A673 (cell line): Measurements from ENCODE around the gene MYOF. TPM values are rescaled to one million over a fixed set of nuclear protein-coding genes. Genes with fewer than 3 reads are reported as not detected.

ENCODE experiments used
- BruUV-seq: library from RNA; stranded (reverse); fragments of 400-500 nt; replicated peaks from 2 replicates; lab custom pipeline; 2021; lab: Mats Ljungman, UMichigan
- CTCF ChIA-PET: fragments of 300-600 bp; sonication (Branson Sonifier 250); formaldehyde crosslinking; loops from one replicate; lab custom pipeline; 2022; ENCODE audit warnings: antibody characterized with exemption; lab: Charles Lee
- POLR2A ChIA-PET: fragments of 300-600 bp; sonication (Branson Sonifier 250); formaldehyde crosslinking; loops from one replicate; lab custom pipeline; 2022; ENCODE audit warnings: antibody characterized with exemption; ENCODE audit not compliant: low non-redundant PET; lab: Charles Lee
- DNase-seq: peaks from one replicate; pipeline ENCODE4 v3.0.0-alpha.2; 2015; ENCODE audit warnings: low spot score
- H3K27ac ChIP-seq: fragments of 200-600 bp; sonication (generic); 2 replicates; pipeline ENCODE4 v1.5.1; 2016; ENCODE audit warnings: mixed run types, low read depth, mild to moderate bottlenecking, mixed read lengths, antibody characterized with exemption, low read length; ENCODE audit not compliant: poor library complexity, severe bottlenecking
- H3K27me3 ChIP-seq: fragments of 200-600 bp; sonication (generic); replicated peaks from 2 replicates; pipeline ENCODE4 v1.6.1; 2017; ENCODE audit warnings: mixed run types, low read depth, mild to moderate bottlenecking, mixed read lengths, antibody characterized with exemption, low read length; ENCODE audit not compliant: insufficient read depth, poor library complexity
- H3K36me3 ChIP-seq: fragments of 200-600 bp; sonication (generic); 2 replicates; pipeline ENCODE4 v1.6.1; 2016; ENCODE audit warnings: mixed run types, mild to moderate bottlenecking, mixed read lengths, antibody characterized with exemption, low read length; ENCODE audit not compliant: insufficient read depth, poor library complexity, severe bottlenecking
- H3K4me1 ChIP-seq: fragments of 200-600 bp; sonication (generic); 2 replicates; pipeline ENCODE4 v1.6.1; 2017; ENCODE audit warnings: mixed run types, mild to moderate bottlenecking, mixed read lengths, antibody characterized with exemption, low read length; ENCODE audit not compliant: insufficient read depth, poor library complexity, severe bottlenecking
- H3K4me3 ChIP-seq: fragments of 200-600 bp; sonication (generic); 2 replicates; pipeline ENCODE4 v1.5.1; 2016; ENCODE audit warnings: low read depth, mixed run types, mild to moderate bottlenecking, mixed read lengths, low read length; ENCODE audit not compliant: poor library complexity, severe bottlenecking
- H3K9me3 ChIP-seq: fragments of 200-600 bp; sonication (generic); 2 replicates; pipeline ENCODE4 v1.6.1; 2016; ENCODE audit warnings: mixed run types, low read depth, mild to moderate bottlenecking, mixed read lengths, antibody characterized with exemption, low read length; ENCODE audit not compliant: poor library complexity, severe bottlenecking
- CTCF ChIP-seq: fragments of 300-800, 200-600 bp; sonication (generic); conservative IDR thresholded peaks from 2 replicates; pipeline ENCODE4 v1.5.1; 2017; ENCODE audit warnings: low read depth, mild to moderate bottlenecking, antibody characterized with exemption, low read length, moderate library complexity, mixed read lengths
- EZH2 ChIP-seq: fragments of 200-600 bp; sonication (generic); IDR thresholded peaks from 2 replicates; pipeline ENCODE4 v1.6.1; 2017; ENCODE audit warnings: borderline replicate concordance, low read depth, mild to moderate bottlenecking, mixed read lengths, antibody characterized with exemption, low read length; ENCODE audit not compliant: poor library complexity, severe bottlenecking
- intact Hi-C: fragments of 100-400 bp; cut with micrococcal nuclease; formaldehyde crosslinking; loops from one replicate; pipeline ENCODE4 v1.10.0; 2022; ENCODE audit not compliant: unreplicated experiment
- total RNA-seq: library from RNA; stranded (reverse); gene quantifications from 2 replicates; pipeline ENCODE4 v1.2.3, GENCODE V29; 2021

MYOF gene
- total RNA-seq, 1 experiment from 2014 or later = 24.2 TPM

- Histone ChIP-seq H3K27me3 (no peaks in the 10 kb centered on the region), H3K27ac (no peak overlapping the region), H3K9me3 (no peaks in the 10 kb centered on the region), H3K4me3 (no peak overlapping the region), H3K36me3 (no peaks in the 10 kb centered on the region), H3K4me1 (no peaks in the 10 kb centered on the region)
- no peak for TF ChIP-seq CTCF
- TF ChIP-seq EZH2 = no peak
- DNase-seq = no peak
- ChIA-PET CTCF (no interaction called here), POLR2A (no interaction called here)
- intact Hi-C loops = no loop called here
- BruUV-seq = no TSS peak
Observed at GRCh38 chr10:93296151-93296550, 186.0 kb downstream of the MYOF start.

GRCh38 chr10:93293999-93294398 is 188.1 kb downstream of the MYOF start:
- Histone ChIP-seq H3K9me3 (no peaks in the 10 kb centered on the region), H3K36me3 (no peaks in the 10 kb centered on the region), H3K27ac (no peak overlapping the region), H3K27me3 (no peaks in the 10 kb centered on the region), H3K4me1 (no peaks in the 10 kb centered on the region), H3K4me3 (no peak overlapping the region)
- intact Hi-C loops = no loop called here
- TF ChIP-seq CTCF = no peak
- no peak for TF ChIP-seq EZH2
- DNase-seq = no peak
- ChIA-PET CTCF (no interaction called here), POLR2A (no interaction called here)
- no TSS peak for BruUV-seq

GRCh38 chr10:93290661-93291354 is 191.3 kb downstream of the MYOF start:
- CTCF ChIA-PET = no interaction called here
- H3K4me3 ChIP-seq = no peak overlapping the region
- no TSS peak for BruUV-seq
- no peak for DNase-seq
- no peaks in the 10 kb centered on the region for H3K9me3 ChIP-seq
- H3K27ac ChIP-seq = no peak overlapping the region
- intact Hi-C loops = no loop called here
- no peaks in the 10 kb centered on the region for H3K36me3 ChIP-seq
- POLR2A ChIA-PET = no interaction called here
- H3K27me3 ChIP-seq = no peaks in the 10 kb centered on the region
- no peaks in the 10 kb centered on the region for H3K4me1 ChIP-seq
- no peak for TF ChIP-seq EZH2
